ENCODE measurements around the gene PHLDB2. TPM values are rescaled to one million over a fixed set of nuclear protein-coding genes. Genes with fewer than 3 reads are reported as not detected.

Gene PHLDB2
- total RNA-seq, 1 experiment from 2014 or later: 143 TPM

GRCh38 chr3:111998636-111999483 lies 139.8 kb downstream of the PHLDB2 start, which contains the start of gene TAGLN3:
Gene TAGLN3 (plus strand): TSS chr3:111998922. CDS start chr3:111999423, 501 bp downstream.
- Histone ChIP-seq H2AFZ (ENCODE audit: low read depth, low read length, poor library complexity, severe bottlenecking) (no peak within 1 kb of the TSS), H3K79me2 (ENCODE audit: insufficient read depth, low read length) (no peaks in the 10 kb centered on the region), H3K9me2 (ENCODE audit: insufficient read depth) (no peaks in the 10 kb centered on the region), H3K9me3 (ENCODE audit: control insufficient read depth in 1 of 2, insufficient read depth in 1 of 2, low read depth in 1 of 2, low read length in 2 of 2) (no peaks in the 10 kb centered on the region), H3K9ac (ENCODE audit: low read length) (no peak within 1 kb of the TSS), H3K4me2 (ENCODE audit: low read length) (no peak within 1 kb of the TSS), H4K20me1 (ENCODE audit: insufficient read depth) (no peaks in the 10 kb centered on the region), H3K4me3 (replicated peaks in 1 of 2; ENCODE audit: low read depth in 1 of 2, low read length in 2 of 2) (no peak within 1 kb of the TSS), H3K27me3 (ENCODE audit: insufficient read depth, low read length) (no peaks in the 10 kb centered on the region), H3K4me1 (ENCODE audit: control insufficient read depth in 1 of 2, insufficient read depth in 2 of 2, low read length in 2 of 2) (peaks cover 2 to 24% of the 10 kb centered on the region in 2 experiments; a peak in 3 of 4 replicates), H3K27ac (ENCODE audit: low read depth, low read length) (no peak within 1 kb of the TSS), H3K36me3 (ENCODE audit: control insufficient read depth in 1 of 2, insufficient read depth in 2 of 2, low read length in 2 of 2) (no peaks in the 10 kb centered on the region)
- no TSS peak for BruUV-seq (replicated peaks)
- ChIA-PET RAD21 (ENCODE audit: low non-redundant PET in 1 of 2, low total read pairs in 2 of 2, uncharacterized antibody in 2 of 2, unreplicated experiment in 2 of 2) (no interaction called here), CTCF (interaction anchor here (3.6 to 5.6 kb wide), 2 partner anchors 10 to 14 kb away, joined by 18 to 33 read pairs; no protein-coding TSS in a partner anchor), POLR2A (interaction anchor here (1.5 to 1.6 kb wide), 2 partner anchors 15 to 20 kb away, joined by 5 read pairs; partner anchors contain the start of gene ABHD10)
- no peak for DNase-seq (ENCODE audit: low read depth, low spot score)
- intact Hi-C loops (cut with micrococcal nuclease): no loop called here
- ATAC-seq: no peak
- no peak for TF ChIP-seq ATF3 (IDR thresholded peaks at IDR 0.05)
- TF ChIP-seq EGR1 (IDR thresholded peaks at IDR 0.05; ENCODE audit: low read depth): no peak
- no peak for TF ChIP-seq CBX3 (IDR thresholded peaks at IDR 0.05; ENCODE audit: low read depth)
- TF ChIP-seq ELF1 (IDR thresholded peaks at IDR 0.05; ENCODE audit: borderline replicate concordance, low read depth): no peak
- TF ChIP-seq MAX (IDR thresholded peaks at IDR 0.05): no peak
- TF ChIP-seq REST (IDR thresholded peaks at IDR 0.05; ENCODE audit: low read depth): no peak
- TF ChIP-seq YY1 (IDR thresholded peaks at IDR 0.05; ENCODE audit: extremely low read depth, insufficient replicate concordance, low read depth, low read length): no peak
- TF ChIP-seq CEBPB (IDR thresholded peaks at IDR 0.05; ENCODE audit: low read depth): no peak
- TF ChIP-seq RAD21 (IDR thresholded peaks at IDR 0.05; ENCODE audit: low read depth): no peak
- no peak for TF ChIP-seq JUND (IDR thresholded peaks at IDR 0.05)
- no peak for TF ChIP-seq ZNF274 (IDR thresholded peaks at IDR 0.05; ENCODE audit: low read depth, low read length)
- TF ChIP-seq CTCF (IDR thresholded peaks at IDR 0.05 in 2 of 3, conservative IDR thresholded peaks at IDR 0.05 in 1 of 3; ENCODE audit: borderline replicate concordance in 1 of 3, insufficient read depth in 1 of 3, low read depth in 2 of 3, low read length in 2 of 3): no peak
- TF ChIP-seq EZH2phosphoT487 (IDR thresholded peaks at IDR 0.05; ENCODE audit: borderline replicate concordance): no peak
- TF ChIP-seq TCF7L2 (IDR thresholded peaks at IDR 0.05; ENCODE audit: borderline replicate concordance, extremely low read depth, insufficient read depth, insufficient read length): no peak
- TF ChIP-seq ZFX (IDR thresholded peaks at IDR 0.05): no peak
- TF ChIP-seq SIN3A (IDR thresholded peaks at IDR 0.05; ENCODE audit: low read depth): no peak
- no peak for TF ChIP-seq POLR2AphosphoS5 (IDR thresholded peaks at IDR 0.05; ENCODE audit: low read depth, low read length)
- TF ChIP-seq POLR2A (IDR thresholded peaks at IDR 0.05; ENCODE audit: borderline replicate concordance, extremely low read depth, insufficient read depth, insufficient read length): no peak
- TF ChIP-seq ZBTB33 (IDR thresholded peaks at IDR 0.05; ENCODE audit: extremely low read depth, insufficient replicate concordance, low read length): no peak
